Stimulated activated CD4-positive, alpha-beta T cell treated with anti-CD3 and anti-CD28 coated beads, TNF-alpha, amount 100 ng/mL, for 1 hour (primary cell): ENCODE data around the gene FLRT1.

Experiments used
- DNase-seq, 3 donors: peaks; one replicate each; pipeline ENCODE4 v3.0.0-alpha.2; 2020; ENCODE audit warnings: low read depth in 3 of 3, low spot score in 1 of 3

The FLRT1 gene

DNA sequence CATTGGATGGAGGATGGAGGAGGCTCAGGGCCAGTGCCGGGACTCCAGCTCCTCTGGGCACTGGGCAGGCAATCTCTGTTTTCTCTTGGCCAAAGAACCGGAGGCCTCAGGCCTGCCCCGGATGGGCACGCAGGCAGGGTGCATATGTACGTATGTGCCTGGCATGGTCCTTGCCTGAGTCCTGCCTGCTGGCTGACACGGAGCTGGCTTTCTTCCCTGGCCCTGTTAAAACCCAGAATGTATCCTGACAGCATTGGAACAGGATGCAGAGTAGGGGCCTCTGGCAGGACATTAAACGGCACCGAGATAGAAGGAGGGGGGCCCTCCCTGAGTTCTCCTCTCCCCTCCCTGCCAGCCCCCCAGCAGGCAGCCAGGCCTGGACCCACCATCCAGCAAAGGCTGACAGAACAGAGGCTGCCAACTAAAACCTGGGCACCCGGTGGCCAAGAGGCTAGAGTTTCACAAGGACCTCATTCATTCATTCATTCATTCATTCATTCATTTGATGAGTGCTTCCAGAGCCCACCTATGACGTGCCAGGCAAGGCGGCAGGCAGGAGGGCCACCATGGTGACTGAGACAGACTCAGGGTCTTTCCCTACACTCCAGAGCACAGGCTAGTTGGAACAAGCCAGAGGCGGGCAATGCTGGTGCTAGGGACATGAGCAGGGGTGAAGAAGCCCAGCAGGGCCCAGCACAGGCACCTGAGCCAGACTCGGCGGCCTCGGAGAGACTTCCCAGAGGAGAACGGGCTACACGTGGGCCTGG is 28.8 kb downstream of the FLRT1 start:
- DNase-seq: no peak

DNA sequence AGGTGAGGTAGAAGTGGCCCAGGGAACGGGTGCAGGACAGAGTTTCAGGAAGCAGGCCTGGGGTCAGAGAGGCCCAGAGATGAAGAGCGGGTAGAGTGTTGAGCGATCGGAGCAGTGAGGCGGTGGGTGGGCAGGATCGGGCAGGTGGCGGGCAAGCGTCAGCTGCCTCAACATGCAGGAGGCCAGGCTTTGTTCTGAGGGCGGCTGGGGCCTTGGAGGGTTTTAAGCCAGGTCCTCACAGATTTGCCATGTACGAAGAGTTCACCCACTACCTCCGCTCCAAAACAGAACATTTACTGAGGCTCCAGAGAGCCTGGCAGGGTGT is 29.4 kb downstream of the FLRT1 start:
- DNase-seq: no peak

DNA sequence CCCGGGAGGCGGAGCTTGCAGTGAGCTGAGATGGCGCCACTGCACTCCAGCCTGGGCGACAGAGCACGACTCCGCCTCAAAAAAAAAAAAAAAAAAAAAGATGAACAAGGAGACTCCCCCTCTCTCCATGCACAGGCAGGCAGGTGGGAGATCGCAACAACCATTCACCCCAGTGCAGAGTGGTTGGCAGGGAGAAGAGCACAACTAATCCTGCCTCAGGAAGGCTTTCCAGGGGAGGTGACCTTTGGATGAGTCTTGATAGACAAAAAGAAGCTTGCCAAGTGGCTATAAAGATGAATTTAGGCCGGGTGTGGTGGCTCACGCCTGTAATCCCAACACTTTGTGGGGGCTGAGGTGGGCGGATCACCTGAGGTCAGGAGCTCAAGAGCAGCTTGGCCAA is 30.0 kb downstream of the FLRT1 start:
- no peak for DNase-seq

DNA sequence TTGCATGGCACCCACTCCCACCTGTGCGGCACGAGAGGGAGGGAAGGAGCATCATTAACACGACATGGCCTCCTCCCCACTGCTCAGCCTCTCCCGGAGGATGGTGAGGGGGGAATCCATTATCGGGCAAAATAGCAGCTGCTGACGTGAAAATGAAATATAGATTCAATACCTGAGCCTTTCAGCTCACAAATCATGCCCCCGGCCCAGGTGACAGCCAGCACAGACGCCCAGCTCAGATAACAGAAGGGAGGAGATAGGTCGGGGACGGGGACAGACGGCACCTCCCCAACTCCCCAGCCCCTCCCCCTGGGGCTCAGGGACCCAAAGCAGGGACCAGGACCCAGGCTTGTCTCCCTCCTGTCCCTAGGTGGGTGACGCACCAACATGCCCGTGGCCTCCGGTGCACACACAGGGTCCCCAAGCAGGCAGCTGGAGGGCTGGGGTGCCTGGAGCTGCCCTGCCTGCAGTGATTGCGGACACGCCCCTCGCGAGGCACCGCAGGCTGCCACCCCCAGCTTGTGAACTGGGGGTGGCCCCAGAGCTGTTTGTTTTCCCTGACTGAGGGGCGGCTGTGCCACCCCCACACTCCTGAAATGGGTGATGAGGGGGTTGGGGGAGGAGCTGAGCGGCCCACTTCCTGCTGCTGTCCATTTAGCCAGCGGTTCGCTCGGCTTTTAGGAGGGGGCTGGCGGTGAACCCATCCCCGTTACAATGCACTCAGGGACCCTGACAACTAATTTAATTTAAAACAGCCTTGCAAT is 31.7 kb downstream of the FLRT1 start:
- DNase-seq: no peak

DNA sequence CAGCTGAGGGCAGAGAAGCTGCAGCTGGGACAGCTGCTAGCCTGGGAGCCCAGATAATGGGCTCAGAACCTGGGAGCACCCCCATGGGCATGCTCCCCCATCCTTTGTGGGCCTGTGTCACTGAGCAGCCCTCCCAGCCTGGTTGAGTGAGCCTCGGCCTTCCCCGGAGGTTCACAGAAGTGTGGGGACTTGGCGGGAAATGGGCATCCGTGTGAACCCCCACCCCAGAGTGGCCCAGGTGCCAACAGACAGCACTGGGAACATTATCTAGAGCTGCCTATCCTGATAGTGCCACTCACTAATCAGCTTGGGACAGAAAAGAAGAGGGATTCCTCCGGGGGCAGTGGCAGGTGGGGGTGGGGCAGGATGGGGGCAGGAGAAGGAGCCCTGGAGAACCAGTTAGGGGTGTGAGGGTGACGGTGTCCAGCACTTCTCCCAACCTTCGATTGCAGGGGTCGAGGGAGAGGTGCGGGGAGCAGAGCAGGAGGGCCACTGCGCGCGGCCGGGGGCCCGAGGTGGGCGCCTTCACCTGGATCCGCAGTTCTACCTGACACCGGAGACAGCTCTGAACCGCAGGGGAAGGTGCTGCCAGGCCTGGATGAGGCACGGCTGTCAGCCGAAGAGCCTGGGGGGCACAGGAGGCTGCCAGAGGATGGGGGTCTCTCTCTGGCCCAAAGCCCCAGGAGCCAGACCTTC is 33.1 kb downstream of the FLRT1 start:
- DNase-seq: no peak

DNA sequence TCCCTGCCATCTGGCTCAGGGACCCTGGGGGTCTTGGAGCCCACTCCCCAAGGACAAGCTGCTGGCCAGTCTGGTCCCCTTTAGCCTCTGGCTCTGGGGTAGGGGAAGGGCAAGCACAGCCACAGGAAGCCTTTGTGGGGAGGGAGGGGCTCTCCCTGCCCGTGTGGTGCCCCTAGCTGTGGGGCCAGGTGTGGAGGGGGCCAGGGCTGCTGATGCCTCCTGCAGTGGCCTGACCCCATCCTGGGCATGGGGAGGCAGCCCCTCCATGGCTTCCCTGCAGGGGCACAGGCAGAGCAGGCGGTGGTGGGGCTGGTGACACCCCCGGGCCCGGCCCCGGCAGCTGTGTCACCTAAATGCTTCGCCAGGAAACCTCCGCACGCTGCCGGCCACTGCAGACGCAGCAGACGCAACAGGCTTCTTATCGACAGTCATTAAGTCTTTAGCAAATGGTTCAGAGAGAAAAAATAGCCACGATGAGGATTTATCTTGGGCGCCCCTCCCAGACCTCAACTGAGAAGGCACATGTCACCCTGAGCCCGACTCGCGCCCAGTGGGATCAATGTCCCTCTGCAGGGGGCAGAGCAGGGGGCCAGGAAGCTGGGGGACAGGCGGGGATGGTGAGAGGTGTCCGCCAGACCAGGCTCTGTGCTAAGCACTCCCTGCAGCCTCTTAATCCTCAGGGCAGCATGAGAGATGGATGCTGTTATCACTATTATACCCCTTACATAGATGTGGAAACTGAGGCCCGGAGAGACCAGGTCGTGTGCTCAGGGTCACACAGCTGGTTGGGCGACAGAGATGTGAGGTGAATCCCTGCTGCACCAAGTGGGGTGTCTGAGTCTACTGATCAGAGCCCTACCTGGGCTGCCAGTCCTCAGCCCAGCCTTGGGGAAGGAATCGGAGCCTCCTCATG is 33.9 kb downstream of the FLRT1 start:
- no peak for DNase-seq

DNA sequence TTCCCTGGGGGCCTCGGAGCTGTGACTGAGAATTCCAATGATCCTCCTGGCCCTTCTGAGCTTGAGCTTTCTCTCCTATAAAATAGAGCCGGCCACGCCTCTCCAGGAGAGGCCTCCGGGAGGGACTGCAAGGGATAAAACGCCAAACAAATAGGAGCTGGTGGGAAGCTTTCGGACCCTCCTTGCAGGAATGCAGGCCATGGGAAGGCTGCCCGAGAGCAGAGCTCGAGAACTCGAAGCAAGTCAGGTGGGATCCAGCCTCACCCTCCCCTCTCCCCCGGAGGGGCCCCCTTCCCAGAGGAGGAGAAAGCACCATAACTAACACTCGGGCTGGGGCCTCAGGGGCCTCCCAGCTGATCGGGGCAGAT is 34.6 kb downstream of the FLRT1 start:
- DNase-seq: no peak

DNA sequence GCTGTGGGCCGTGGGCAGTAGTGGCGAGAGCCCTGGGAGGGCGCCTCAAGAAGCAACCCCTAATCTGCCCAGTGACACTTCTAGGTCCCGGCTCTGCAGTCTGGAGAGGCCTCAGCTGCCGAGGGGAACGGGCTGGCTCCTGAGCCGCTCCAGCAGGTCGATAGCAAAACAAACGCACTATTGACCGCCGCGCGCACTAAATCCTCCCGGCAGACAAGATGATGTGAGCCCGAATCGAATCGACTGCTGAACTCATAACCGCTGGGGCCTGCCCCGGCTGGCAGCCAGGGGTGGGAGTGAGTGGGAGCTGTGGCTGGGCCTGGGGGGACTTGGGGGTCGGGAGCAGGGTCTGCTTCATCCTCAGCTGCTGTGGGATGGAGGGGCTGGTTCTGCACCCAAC is 36.1 kb downstream of the FLRT1 start:
- DNase-seq: no peak

DNA sequence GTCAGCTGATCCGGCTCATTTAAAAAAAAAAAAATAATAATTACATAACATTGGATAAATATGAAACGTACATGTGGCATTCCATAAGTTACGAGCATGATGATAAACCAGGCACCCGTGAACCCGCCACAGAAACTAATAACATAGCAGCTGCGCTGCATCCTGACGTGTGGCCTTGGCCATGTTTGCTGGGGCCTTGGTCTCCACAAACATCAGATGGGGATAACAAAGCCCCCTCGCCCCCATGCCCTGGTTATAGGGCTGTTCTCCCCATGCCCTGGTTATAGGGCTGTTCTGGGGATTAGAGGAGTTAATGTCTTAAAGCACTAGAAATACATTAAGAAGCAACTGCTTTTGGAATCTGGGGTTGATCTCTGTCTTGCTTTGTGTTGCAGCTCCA is 36.7 kb downstream of the FLRT1 start:
- no peak for DNase-seq

DNA sequence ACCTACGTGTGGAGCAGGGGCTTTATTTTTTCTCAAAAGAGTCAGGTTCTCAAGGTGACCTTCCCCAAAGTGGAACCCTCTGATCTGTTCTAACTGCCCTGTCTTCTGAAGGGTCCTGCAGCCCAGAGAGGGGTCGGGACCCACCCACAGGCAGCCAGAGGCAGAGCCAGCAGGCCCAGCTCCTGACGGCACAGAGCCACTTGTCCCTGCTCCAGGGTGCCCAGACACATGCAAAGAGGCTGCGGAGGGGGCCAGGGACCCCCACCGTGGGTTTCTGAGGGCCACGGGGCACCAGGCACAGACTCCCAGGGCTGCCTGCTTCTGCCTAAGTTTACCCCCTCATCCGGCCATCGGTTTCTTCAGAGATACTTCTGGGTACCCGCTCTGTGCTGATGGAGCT is 37.1 kb downstream of the FLRT1 start:
- DNase-seq: no peak

DNA sequence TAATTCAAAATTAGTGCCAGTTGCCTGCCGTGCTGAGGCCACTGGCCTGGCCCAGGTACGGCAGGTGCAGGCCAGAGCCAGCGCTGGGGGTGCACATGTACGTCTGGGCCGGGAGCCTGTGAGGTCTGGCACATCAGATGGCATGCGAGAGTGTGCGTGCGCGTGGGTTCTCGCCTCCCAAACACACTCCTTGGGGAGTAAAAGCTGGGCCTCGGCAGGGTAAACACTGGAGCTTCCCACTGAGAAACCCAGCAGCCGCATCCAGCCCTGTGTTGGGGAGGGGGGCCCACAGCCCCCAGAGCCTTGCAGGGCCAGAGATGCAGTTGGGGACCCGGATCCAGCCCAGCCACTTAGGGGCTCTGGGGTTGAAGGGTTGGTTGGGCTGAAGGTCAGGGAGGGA is 37.8 kb downstream of the FLRT1 start:
- DNase-seq: no peak

DNA sequence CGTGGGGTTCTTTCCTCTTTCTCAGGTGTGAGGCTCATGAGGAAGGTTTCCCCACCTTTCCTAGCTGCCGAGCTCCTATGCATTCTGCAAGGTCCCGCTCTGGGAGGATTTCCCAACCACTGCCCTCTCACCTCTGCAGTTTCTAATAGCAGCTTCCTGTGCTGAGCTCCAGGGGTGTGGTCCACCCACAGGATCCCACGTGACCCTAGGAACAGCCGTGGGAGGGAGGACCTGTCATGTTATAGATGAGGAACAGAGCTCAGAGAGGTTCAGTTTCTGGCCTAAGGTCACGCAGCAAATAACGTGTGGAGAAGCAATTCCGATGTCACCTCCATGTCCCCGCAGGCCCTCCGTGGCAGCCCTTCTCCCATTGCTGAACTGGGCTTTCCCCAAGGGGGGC is 38.5 kb downstream of the FLRT1 start:
- no peak for DNase-seq

DNA sequence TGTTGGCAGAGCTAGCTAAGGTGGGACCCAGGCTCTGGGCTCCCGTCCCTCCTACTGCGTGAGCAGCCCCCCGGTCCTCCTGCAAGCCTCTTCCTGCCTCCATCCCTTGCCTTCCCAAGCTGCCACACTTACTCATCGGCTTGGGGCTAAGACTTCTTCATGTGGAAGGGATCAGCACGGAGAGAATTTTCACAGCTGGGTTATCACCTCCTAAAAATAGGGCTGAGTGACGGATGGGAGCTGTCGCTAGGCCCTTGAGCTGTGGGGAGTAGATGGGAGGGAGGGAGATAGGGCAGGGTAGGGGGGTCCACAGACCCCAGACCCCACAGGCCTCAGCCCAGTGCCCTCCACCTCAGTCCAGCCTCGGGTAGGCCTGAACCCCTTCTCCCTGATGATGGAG is 41.0 kb downstream of the FLRT1 start:
- no peak for DNase-seq

DNA sequence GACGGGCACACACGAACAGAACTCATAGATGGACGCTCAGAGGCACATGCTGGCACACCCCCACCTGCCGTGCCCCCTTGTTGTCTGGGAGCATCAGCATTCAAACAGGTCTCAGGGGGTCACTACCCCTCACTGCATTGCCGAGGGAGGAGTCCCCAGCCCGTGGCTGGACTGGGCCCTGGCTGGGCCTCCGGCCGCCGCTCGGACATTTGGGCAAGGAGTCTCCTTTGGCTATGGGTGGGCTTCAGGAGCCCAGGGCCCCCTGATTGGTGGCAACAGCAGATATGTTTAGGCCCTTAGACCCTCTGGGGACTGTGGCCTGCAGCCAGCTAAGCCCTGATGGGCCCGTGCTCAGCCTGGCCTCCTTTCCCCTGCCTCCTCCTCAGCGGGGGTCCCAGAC is 41.9 kb downstream of the FLRT1 start:
- DNase-seq: no peak

DNA sequence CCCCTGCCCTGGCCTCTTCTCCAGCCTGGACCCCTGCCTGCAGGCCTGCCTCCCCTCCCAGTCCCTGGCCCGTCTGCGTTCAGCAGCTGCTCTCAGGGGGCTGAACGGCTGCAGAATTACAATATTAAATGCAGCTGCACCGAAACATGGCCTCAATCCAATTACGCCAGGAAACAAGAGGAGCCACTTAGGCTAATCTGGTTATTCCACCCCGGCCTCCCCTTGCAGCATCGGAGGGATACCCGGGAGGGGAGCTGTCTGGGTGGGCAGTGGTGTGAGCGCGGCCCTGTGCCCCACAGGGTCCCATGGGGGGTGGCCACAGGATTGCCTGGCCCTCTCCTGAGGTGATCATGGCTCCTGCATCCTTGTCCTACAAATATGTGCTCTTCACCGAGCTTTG is 42.6 kb downstream of the FLRT1 start:
- DNase-seq: no peak

DNA sequence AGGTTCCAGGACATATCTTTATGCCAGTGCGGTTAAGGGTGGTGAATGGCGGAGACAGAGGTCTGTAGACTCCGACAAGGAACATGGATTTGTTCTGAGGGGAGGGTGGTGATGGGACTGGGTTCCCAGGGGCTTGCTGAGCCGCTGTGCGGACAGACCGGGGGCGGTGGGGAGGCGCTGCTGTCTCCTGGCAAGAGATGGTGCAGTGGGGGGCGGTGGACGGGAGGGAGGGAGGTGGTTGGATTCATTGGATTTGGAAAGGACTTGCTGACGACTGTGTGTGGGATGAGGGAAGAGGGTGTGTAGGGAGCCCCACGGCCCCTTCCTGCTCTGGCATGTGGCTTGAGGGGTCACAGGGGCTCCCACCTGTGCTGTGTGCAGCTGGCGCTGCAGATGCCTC is 43.2 kb downstream of the FLRT1 start:
- no peak for DNase-seq

DNA sequence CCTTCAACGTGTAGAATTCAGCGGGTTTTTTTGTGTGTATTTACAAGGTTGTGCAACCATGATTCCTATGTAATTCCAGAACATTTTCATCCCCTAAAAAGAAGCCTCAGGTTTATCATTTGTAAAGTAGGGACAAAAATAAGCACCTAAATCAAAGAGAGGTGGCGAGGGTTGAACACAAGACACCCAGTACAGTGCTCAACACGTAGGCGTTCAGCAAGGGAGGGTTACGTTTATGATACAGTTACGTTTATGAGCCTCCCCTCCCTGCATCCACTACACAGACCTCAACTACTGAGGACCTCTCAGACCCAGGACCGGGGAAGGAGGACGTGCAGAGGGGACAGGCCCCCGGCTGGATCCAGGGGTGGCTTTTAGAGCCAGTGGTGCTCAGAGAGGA is 44.7 kb downstream of the FLRT1 start:
- no peak for DNase-seq

DNA sequence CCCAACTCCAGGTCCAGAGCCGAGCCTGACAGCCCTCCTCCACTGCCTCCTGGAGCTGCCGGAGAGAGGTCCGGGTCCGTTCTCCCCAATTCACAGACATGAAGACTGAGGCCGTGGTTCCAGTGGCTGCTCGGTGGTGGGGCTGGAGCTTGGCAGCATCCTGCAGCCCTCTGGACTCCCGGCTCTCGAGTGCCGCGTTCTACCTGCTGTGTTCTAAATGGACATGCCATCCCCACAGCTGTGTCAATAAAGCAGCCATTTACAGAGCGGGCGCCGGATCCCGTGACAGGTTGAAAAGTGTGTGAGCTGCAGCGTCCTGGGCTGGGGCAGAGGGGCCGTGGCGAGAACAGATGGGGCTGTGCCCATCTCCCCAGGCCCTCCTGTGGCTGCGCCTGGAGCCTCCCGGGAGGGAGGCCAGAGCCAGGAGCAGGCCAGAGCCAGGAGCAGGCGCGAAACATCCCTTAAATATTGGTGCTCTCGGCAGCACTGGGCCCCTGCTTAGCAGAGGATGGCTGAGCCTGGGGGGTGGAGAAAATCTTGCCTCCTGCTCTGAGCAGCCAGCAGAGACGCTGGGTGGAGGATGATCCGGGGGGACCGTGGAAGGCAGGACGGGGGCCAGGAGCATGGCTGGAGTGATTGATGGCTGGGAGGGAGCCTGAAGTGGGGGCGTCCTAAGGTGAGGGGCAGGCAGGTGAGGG is 46.2 kb downstream of the FLRT1 start:
- no peak for DNase-seq

DNA sequence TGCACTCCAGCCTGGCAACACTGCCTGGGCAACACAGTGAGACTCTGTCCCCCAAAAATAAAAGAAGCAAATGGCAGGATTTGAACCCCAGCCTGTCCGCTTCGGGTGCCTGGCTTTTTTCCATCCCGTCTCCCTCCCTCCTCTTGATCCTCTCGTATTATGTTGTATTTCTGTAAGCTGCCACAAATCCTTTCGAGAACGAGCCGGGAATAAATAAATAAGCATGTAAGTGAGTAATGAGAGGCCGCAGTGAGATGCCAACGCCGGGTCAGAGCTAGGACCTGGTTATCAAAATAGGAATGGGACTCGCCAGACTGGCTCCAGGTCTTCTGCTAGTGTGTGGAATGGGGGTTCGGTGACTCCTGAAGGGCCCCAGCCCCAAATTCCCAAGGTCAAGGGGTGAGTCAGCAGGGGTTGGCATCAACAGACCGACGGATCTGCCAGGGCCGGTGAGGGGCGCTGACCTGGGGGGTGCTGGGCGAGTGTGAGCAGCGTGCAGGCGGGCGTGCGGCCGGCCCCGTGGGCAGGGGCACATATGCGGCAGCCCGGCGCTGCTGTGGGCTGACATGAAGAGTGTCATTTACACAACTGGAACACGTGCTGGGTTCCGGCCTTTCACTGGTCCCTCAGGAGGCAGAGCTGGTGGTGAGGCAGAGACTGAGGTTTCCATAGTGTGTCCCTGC is 47.8 kb downstream of the FLRT1 start:
- no peak for DNase-seq
